GM12878 (cell line): Measurements from ENCODE around the gene GPR52. TPM values are rescaled to one million over a fixed set of nuclear protein-coding genes. Genes with fewer than 3 reads are reported as not detected.

ENCODE experiments used
- ATAC-seq: fragments of 200-7000 bp; cut with Tn5 transposase; 3 replicates; pipeline ENCODE4 v1.9.1; 2020; ENCODE audit warnings: mild to moderate bottlenecking, moderate library complexity
- BruUV-seq: library from RNA; stranded (reverse); fragments of 400-500 nt; replicated peaks from 2 replicates; lab custom pipeline; 2021; lab: Mats Ljungman, UMichigan
- CTCF ChIA-PET: fragments of 300-600 bp; sonication (Branson Sonifier 250); formaldehyde crosslinking; extraction: SDS; loops from one replicate; lab custom pipeline; 2021; ENCODE audit warnings: inconsistent platforms; lab: Yijun Ruan, JAX
- POLR2A ChIA-PET: fragments of 350-600 bp; formaldehyde crosslinking; extraction: SDS; loops from one replicate; lab custom pipeline; 2021; ENCODE audit warnings: inconsistent platforms; lab: Charles Lee
- RAD21 ChIA-PET: fragments of 300-600 bp; sonication (Branson Sonifier 250); formaldehyde crosslinking; loops from one replicate; lab custom pipeline; 2023; ENCODE audit warnings: antibody characterized with exemption; ENCODE audit not compliant: unreplicated experiment; lab: Charles Lee
- SMC1A ChIA-PET: fragments of 300-600 bp; sonication (Branson Sonifier 250); formaldehyde crosslinking; loops from one replicate; lab custom pipeline; 2023; ENCODE audit not compliant: unreplicated experiment, uncharacterized antibody; lab: Charles Lee
- DNase-seq: peaks from one replicate; pipeline ENCODE4 v3.0.0-alpha.2; 2011; ENCODE audit warnings: low read depth, low spot score
- FAIRE-seq: peaks from 3 replicates; lab custom pipeline; 2011; peaks lifted over from hg19 to GRCh38; lab: Jason Lieb, UNC
- H2AFZ ChIP-seq: 2 replicates; pipeline ENCODE4 v1.6.0; 2011; ENCODE audit warnings: low read depth, low read length, control low read depth; ENCODE audit not compliant: control insufficient read depth
- H3K27ac ChIP-seq: 2 replicates; pipeline ENCODE4 v1.5.1; 2011; ENCODE audit warnings: control low read depth; ENCODE audit not compliant: control insufficient read depth, insufficient read depth
- H3K27me3 ChIP-seq, 2 experiments: replicated peaks in 1 of 2; 2 replicates each; pipeline versions ENCODE4 v1.6.0 to v1.6.1; 2011; ENCODE audit warnings: low read length in 1 of 2; ENCODE audit not compliant: control insufficient read depth in 2 of 2, insufficient read depth in 2 of 2
- H3K36me3 ChIP-seq, 2 experiments: 2 replicates each; pipeline ENCODE4 v1.5.1; 2011; ENCODE audit warnings: low read length in 1 of 2; ENCODE audit not compliant: control insufficient read depth in 2 of 2, insufficient read depth in 2 of 2
- H3K4me1 ChIP-seq: 2 replicates; pipeline ENCODE4 v1.6.1; 2011; ENCODE audit warnings: mild to moderate bottlenecking, low read length, moderate library complexity, mixed read lengths; ENCODE audit not compliant: control insufficient read depth, insufficient read depth
- H3K4me2 ChIP-seq: 2 replicates; pipeline ENCODE4 v1.6.0; 2011; ENCODE audit warnings: control low read depth; ENCODE audit not compliant: control insufficient read depth, insufficient read depth
- H3K4me3 ChIP-seq: fragments of 200-600 bp; sonication (generic); 2 replicates; pipeline ENCODE4 v1.5.1; 2016
- H3K79me2 ChIP-seq: 2 replicates; pipeline ENCODE4 v1.6.0; 2011; ENCODE audit warnings: low read length; ENCODE audit not compliant: control insufficient read depth, insufficient read depth
- H3K9ac ChIP-seq: 2 replicates; pipeline ENCODE4 v1.8.0; 2011; ENCODE audit warnings: low read length, control low read depth, mixed read lengths; ENCODE audit not compliant: control insufficient read depth, insufficient read depth
- H3K9me3 ChIP-seq: replicated peaks from 3 replicates; pipeline ENCODE4 v1.5.1; 2011; ENCODE audit warnings: mild to moderate bottlenecking, low read length; ENCODE audit not compliant: control insufficient read depth, insufficient read depth
- H4K20me1 ChIP-seq: 2 replicates; pipeline ENCODE4 v1.6.0; 2011; ENCODE audit not compliant: control insufficient read depth, insufficient read depth
- CBX5 ChIP-seq: sonication (generic); IDR thresholded peaks from 2 replicates; pipeline ENCODE4 v1.6.1; 2016; ENCODE audit warnings: low read depth, moderate library complexity, mild to moderate bottlenecking, inconsistent platforms
- FOXK2 ChIP-seq: fragments of 450-650 bp; IDR thresholded peaks from 2 replicates; pipeline ENCODE4 v1.6.1; 2017; ENCODE audit warnings: mild to moderate bottlenecking, moderate library complexity
- GATAD2B ChIP-seq: fragments of 450-650 bp; conservative IDR thresholded peaks from 2 replicates; pipeline ENCODE4 v1.6.1; 2017; ENCODE audit warnings: low read depth, mild to moderate bottlenecking, moderate library complexity
- IKZF2 ChIP-seq, 2 experiments: fragments of 450-650 bp; IDR thresholded peaks; 2 replicates each; pipeline ENCODE4 v1.6.1; 2017; ENCODE audit warnings: mild to moderate bottlenecking in 2 of 2, moderate library complexity in 2 of 2
- IRF3 ChIP-seq: fragments of 450-650 bp; IDR thresholded peaks from 2 replicates; pipeline ENCODE4 v1.6.1; 2014; ENCODE audit warnings: mild to moderate bottlenecking
- MYC ChIP-seq: IDR thresholded peaks from 2 replicates; pipeline ENCODE4 v1.6.1; 2011; ENCODE audit warnings: mild to moderate bottlenecking, low read length, moderate library complexity, inconsistent platforms; ENCODE audit not compliant: insufficient read depth, insufficient replicate concordance, insufficient read length, severe bottlenecking
- RBBP5 ChIP-seq: fragments of 200-600 bp; sonication (generic); conservative IDR thresholded peaks from 2 replicates; pipeline ENCODE4 v1.6.1; 2016
- RELA ChIP-seq: fragments of 450-650 bp; IDR thresholded peaks from 2 replicates; pipeline ENCODE4 v1.8.0; 2014; ENCODE audit warnings: borderline replicate concordance; ENCODE audit not compliant: partially characterized antibody
- TAF1 ChIP-seq: IDR thresholded peaks from 2 replicates; pipeline ENCODE4 v1.6.1; 2011; ENCODE audit warnings: mild to moderate bottlenecking, low read depth, low read length, borderline replicate concordance
- WGBS: methylation state at CpG from one replicate; pipeline ENCODE4 v1.1.6; 2016; ENCODE audit warnings: low lambda C conversion rate; ENCODE audit not compliant: insufficient replicate concordance, insufficient coverage; ENCODE audit errors: missing lambda C conversion rate; 5-methylcytosine and 5-hydroxymethylcytosine counted together
- in situ Hi-C: fragments of 300-500 bp; cut with MboI; formaldehyde crosslinking; loops from 9 replicates; pipeline ENCODE4 v1.14.3; 2018; ENCODE audit warnings: mixed read lengths
- intact Hi-C: fragments of 100-400 bp; cut with micrococcal nuclease; formaldehyde crosslinking; loops from one replicate; pipeline ENCODE4 v1.14.2; 2022; ENCODE audit not compliant: unreplicated experiment
- polyA plus RNA-seq, 11 experiments: library from polyadenylated mRNA; depleted of rRNA in 4 of 11; unstranded in 6 of 11; stranded (reverse) in 5 of 11; fragments of >200 nt; fragmentation: Nextera tagmentation in 4 of 11; fragmentation: Illumina TruSeq in 1 of 11; extraction: Ambion mirVana in 4 of 11; extraction: Trizol in 1 of 11; gene quantifications; 1 replicate in 1 of 11; 2 replicates in 10 of 11; pipeline versions ENCODE4 v1.2.1 to v1.2.3, GENCODE V29; 2011 to 2016; ENCODE audit warnings: inconsistent platforms in 2 of 11, missing spikeins in 2 of 11, low read depth in 1 of 11
- total RNA-seq, 4 experiments: library from RNA; depleted of rRNA in 3 of 4; stranded (reverse); fragments of >200 nt in 3 of 4; fragmentation: Illumina TruSeq in 1 of 4; extraction: Trizol in 1 of 4; gene quantifications; 2 replicates each; pipeline versions ENCODE4 v1.2.1 to v1.2.3, GENCODE V29; 2013 to 2021
- TF ChIP-seq, protein P1 (sequence below): fragments of 450-650 bp; IDR thresholded peaks from 2 replicates; pipeline ENCODE4 v1.6.1; 2018; ENCODE audit warnings: mild to moderate bottlenecking, low read depth, moderate library complexity; ENCODE audit not compliant: partially characterized antibody
- TF ChIP-seq, protein P2 (sequence below): IDR thresholded peaks from 2 replicates; pipeline ENCODE4 v1.6.1; 2012; ENCODE audit warnings: low read length, inconsistent platforms
- TF ChIP-seq, protein P3 (sequence below): fragments of 450-650 bp; formaldehyde crosslinking; IDR thresholded peaks from 2 replicates; pipeline ENCODE4 v1.5.0; 2022; ENCODE audit warnings: mild to moderate bottlenecking, missing genetic modification characterization

Gene GPR52
- total and polyA plus RNA-seq, 10 of the 15 experiments (the other 5 are each of a cell fraction or from before 2014, with no cell fraction given): 0.20 to 16.4 (median 3.2) TPM; not detected in 4

GRCh38 chr1:174415506-174415905 is 32.3 kb upstream of the GPR52 start:
- Histone ChIP-seq H3K9ac (no peak overlapping the region), H3K27ac (no peak overlapping the region), H2AFZ (no peak overlapping the region), H3K4me3 (no peak overlapping the region), H3K4me2 (no peak overlapping the region), H4K20me1 (no peaks in the 10 kb centered on the region), H3K27me3 (no peaks in the 10 kb centered on the region), H3K36me3 (no peaks in the 10 kb centered on the region), H3K4me1 (no peaks in the 10 kb centered on the region), H3K9me3 (no peaks in the 10 kb centered on the region; the same call in 2 of the 3 replicates), H3K79me2 (no peaks in the 10 kb centered on the region; the same call in 1 of the 2 replicates)
- FAIRE-seq: no peak
- intact Hi-C loops: loop anchor here (10.0 kb wide), 1 partner anchor 309 kb away; no protein-coding TSS in a partner anchor
- 79% methylated on average over 2 of the region's 2 CpGs for WGBS
- no TSS peak for BruUV-seq
- in situ Hi-C loops: no loop called here
- TF ChIP-seq RBBP5 (no peak), CBX5 (no peak), MYC (no peak), GATAD2B (no peak), FOXK2 (no peak), IRF3 (no peak), RELA (no peak), TAF1 (no peak), IKZF2 (IDR thresholded peaks at IDR 0.05) (no peak)
- TF ChIP-seq, protein P1, sequence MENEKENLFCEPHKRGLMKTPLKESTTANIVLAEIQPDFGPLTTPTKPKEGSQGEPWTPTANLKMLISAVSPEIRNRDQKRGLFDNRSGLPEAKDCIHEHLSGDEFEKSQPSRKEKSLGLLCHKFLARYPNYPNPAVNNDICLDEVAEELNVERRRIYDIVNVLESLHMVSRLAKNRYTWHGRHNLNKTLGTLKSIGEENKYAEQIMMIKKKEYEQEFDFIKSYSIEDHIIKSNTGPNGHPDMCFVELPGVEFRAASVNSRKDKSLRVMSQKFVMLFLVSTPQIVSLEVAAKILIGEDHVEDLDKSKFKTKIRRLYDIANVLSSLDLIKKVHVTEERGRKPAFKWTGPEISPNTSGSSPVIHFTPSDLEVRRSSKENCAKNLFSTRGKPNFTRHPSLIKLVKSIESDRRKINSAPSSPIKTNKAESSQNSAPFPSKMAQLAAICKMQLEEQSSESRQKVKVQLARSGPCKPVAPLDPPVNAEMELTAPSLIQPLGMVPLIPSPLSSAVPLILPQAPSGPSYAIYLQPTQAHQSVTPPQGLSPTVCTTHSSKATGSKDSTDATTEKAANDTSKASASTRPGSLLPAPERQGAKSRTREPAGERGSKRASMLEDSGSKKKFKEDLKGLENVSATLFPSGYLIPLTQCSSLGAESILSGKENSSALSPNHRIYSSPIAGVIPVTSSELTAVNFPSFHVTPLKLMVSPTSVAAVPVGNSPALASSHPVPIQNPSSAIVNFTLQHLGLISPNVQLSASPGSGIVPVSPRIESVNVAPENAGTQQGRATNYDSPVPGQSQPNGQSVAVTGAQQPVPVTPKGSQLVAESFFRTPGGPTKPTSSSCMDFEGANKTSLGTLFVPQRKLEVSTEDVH: no peak
- TF ChIP-seq, protein P2, sequence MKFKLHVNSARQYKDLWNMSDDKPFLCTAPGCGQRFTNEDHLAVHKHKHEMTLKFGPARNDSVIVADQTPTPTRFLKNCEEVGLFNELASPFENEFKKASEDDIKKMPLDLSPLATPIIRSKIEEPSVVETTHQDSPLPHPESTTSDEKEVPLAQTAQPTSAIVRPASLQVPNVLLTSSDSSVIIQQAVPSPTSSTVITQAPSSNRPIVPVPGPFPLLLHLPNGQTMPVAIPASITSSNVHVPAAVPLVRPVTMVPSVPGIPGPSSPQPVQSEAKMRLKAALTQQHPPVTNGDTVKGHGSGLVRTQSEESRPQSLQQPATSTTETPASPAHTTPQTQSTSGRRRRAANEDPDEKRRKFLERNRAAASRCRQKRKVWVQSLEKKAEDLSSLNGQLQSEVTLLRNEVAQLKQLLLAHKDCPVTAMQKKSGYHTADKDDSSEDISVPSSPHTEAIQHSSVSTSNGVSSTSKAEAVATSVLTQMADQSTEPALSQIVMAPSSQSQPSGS: no peak
- TF ChIP-seq, protein P3, sequence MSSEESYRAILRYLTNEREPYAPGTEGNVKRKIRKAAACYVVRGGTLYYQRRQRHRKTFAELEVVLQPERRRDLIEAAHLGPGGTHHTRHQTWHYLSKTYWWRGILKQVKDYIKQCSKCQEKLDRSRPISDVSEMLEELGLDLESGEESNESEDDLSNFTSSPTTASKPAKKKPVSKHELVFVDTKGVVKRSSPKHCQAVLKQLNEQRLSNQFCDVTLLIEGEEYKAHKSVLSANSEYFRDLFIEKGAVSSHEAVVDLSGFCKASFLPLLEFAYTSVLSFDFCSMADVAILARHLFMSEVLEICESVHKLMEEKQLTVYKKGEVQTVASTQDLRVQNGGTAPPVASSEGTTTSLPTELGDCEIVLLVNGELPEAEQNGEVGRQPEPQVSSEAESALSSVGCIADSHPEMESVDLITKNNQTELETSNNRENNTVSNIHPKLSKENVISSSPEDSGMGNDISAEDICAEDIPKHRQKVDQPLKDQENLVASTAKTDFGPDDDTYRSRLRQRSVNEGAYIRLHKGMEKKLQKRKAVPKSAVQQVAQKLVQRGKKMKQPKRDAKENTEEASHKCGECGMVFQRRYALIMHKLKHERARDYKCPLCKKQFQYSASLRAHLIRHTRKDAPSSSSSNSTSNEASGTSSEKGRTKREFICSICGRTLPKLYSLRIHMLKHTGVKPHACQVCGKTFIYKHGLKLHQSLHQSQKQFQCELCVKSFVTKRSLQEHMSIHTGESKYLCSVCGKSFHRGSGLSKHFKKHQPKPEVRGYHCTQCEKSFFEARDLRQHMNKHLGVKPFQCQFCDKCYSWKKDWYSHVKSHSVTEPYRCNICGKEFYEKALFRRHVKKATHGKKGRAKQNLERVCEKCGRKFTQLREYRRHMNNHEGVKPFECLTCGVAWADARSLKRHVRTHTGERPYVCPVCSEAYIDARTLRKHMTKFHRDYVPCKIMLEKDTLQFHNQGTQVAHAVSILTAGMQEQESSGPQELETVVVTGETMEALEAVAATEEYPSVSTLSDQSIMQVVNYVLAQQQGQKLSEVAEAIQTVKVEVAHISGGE (CRISPR knock-in tag): no peak
- ChIA-PET SMC1A (interaction anchor here (0.6 to 1.3 kb wide), 2 partner anchors 13 to 331 kb away, joined by 3 to 4 read pairs; no protein-coding TSS in a partner anchor), RAD21 (interaction anchor here (1.6 kb wide), 1 partner anchor 153 kb away, joined by 6 read pairs; no protein-coding TSS in a partner anchor), CTCF (no interaction called here), POLR2A (no interaction called here)
- ATAC-seq: no peak
- DNase-seq: no peak
